B cell (primary cell): ENCODE data around the gene SFT2D2. TPM values are rescaled to one million over a fixed set of nuclear protein-coding genes. Genes with fewer than 3 reads are reported as not detected.

ENCODE experiments used
- ATAC-seq: fragments of 200-7000 bp; cut with Tn5 transposase; one replicate; pipeline ENCODE4 v1.10.0; 2021; ENCODE audit warnings: low read depth, mild to moderate bottlenecking, moderate number of reproducible peaks, moderate library complexity
- CTCF ChIA-PET: fragments of 350-600 bp; sonication (Branson Sonifier 250); formaldehyde crosslinking; loops from one replicate; lab custom pipeline; 2021; ENCODE audit warnings: antibody characterized with exemption, inconsistent platforms; lab: Charles Lee
- POLR2A ChIA-PET: fragments of 350-600 bp; sonication (Branson Sonifier 250); formaldehyde crosslinking; loops from one replicate; lab custom pipeline; 2021; ENCODE audit warnings: antibody characterized with exemption; lab: Charles Lee
- DNase-seq: peaks from one replicate; pipeline ENCODE4 v3.0.0; 2013
- H2AFZ ChIP-seq: 2 replicates; pipeline ENCODE4 v1.6.1; 2012; ENCODE audit warnings: mild to moderate bottlenecking, low read depth, low read length; ENCODE audit not compliant: insufficient read depth, poor library complexity, severe bottlenecking
- H3K27ac ChIP-seq, 2 donors: 1 replicate in 1 of 2; 2 replicates in 1 of 2; pipeline ENCODE4 v1.5.1; 2012 to 2013; ENCODE audit warnings: low read length in 2 of 2, mild to moderate bottlenecking in 2 of 2, moderate library complexity in 1 of 2
- H3K27me3 ChIP-seq, 4 experiments: fragments of 200-600 bp in 1 of 4; sonication (generic) in 1 of 4; replicated peaks in 1 of 4; 1 replicate in 2 of 4; 2 replicates in 2 of 4; pipeline versions ENCODE4 v1.6.1 to v1.7.0; 2013 to 2016; ENCODE audit warnings: low read length in 3 of 4, mild to moderate bottlenecking in 2 of 4, mixed read lengths in 1 of 4, moderate library complexity in 1 of 4; ENCODE audit not compliant: insufficient read depth in 4 of 4, control insufficient read depth in 3 of 4; ENCODE audit errors: control extremely low read depth in 1 of 4
- H3K36me3 ChIP-seq, 2 experiments: replicated peaks in 1 of 2; 1 replicate in 1 of 2; 2 replicates in 1 of 2; pipeline versions ENCODE4 v1.6.1 to v1.7.1; 2013; ENCODE audit warnings: low read length in 1 of 2; ENCODE audit not compliant: insufficient read depth in 2 of 2, control insufficient read depth in 1 of 2; ENCODE audit errors: control extremely low read depth in 1 of 2, extremely low read depth in 1 of 2
- H3K4me1 ChIP-seq, 2 donors: fragments of 200-600 bp in 1 of 2; sonication (generic) in 1 of 2; 1 replicate in 1 of 2; 2 replicates in 1 of 2; pipeline versions ENCODE4 v1.5.1 to v1.6.1; 2013 to 2017; ENCODE audit warnings: low read length in 2 of 2; ENCODE audit not compliant: control insufficient read depth in 2 of 2, insufficient read depth in 2 of 2
- H3K4me2 ChIP-seq: replicated peaks from 2 replicates; pipeline ENCODE3; 2012; ENCODE audit warnings: mild to moderate bottlenecking, low read depth, low read length; ENCODE audit not compliant: poor library complexity, severe bottlenecking
- H3K4me3 ChIP-seq, 5 experiments: fragments of 200-600 bp in 1 of 5; sonication (generic) in 1 of 5; 1 replicate in 3 of 5; 2 replicates in 2 of 5; pipeline versions ENCODE4 v1.5.1 to v1.7.0; 2011 to 2016; ENCODE audit warnings: low read length in 4 of 5, mild to moderate bottlenecking in 4 of 5, low read depth in 2 of 5, control low read depth in 1 of 5, moderate library complexity in 1 of 5; ENCODE audit not compliant: insufficient read depth in 1 of 5; ENCODE audit errors: control extremely low read depth in 1 of 5, extremely low read depth in 1 of 5
- H3K79me2 ChIP-seq: fragments of 200-600 bp; sonication (generic); one replicate; pipeline ENCODE4 v1.6.0; 2016; ENCODE audit warnings: low read length; ENCODE audit not compliant: control insufficient read depth, insufficient read depth
- H3K9ac ChIP-seq: fragments of 200-600 bp; sonication (generic); 2 replicates; pipeline ENCODE4 v1.6.1; 2017; ENCODE audit warnings: mild to moderate bottlenecking, low read length, moderate library complexity
- H3K9me3 ChIP-seq, 3 donors: one replicate each; pipeline versions ENCODE4 v1.6.1 to v1.7.1; 2013; ENCODE audit warnings: low read length in 2 of 3; ENCODE audit not compliant: control insufficient read depth in 2 of 3, insufficient read depth in 1 of 3; ENCODE audit errors: control extremely low read depth in 1 of 3
- H4K20me1 ChIP-seq: 2 replicates; pipeline ENCODE4 v1.6.0; 2012; ENCODE audit warnings: mild to moderate bottlenecking, low read length; ENCODE audit not compliant: insufficient read depth, control insufficient read depth, poor library complexity, severe bottlenecking
- H3K27ac Mint-ChIP-seq: one replicate; pipeline ENCODE4 v1.8.0; 2021; ENCODE audit warnings: mixed read lengths
- H3K27me3 Mint-ChIP-seq: one replicate; pipeline ENCODE4 v1.8.0; 2021; ENCODE audit warnings: mixed read lengths
- H3K4me1 Mint-ChIP-seq: one replicate; pipeline ENCODE4 v1.8.0; 2021; ENCODE audit warnings: mixed read lengths
- H3K4me3 Mint-ChIP-seq: one replicate; pipeline ENCODE4 v1.8.0; 2021; ENCODE audit warnings: mixed read lengths
- H3K9me3 Mint-ChIP-seq: one replicate; pipeline ENCODE4 v1.8.0; 2022; ENCODE audit warnings: mixed read lengths; ENCODE audit not compliant: insufficient read depth
- CTCF ChIP-seq: fragments of 200-600 bp; IDR thresholded peaks from one replicate; pipeline ENCODE4 v1.8.0; 2022; ENCODE audit warnings: antibody characterized with exemption, mild to moderate bottlenecking
- EZH2 ChIP-seq: IDR thresholded peaks from 2 replicates; pipeline ENCODE4 v1.6.1; 2012; ENCODE audit warnings: borderline replicate concordance, low read depth, mild to moderate bottlenecking, moderate library complexity, low read length; ENCODE audit not compliant: insufficient read depth, poor library complexity, severe bottlenecking
- WGBS: methylation state at CpG from one replicate; pipeline ENCODE4 v1.1.5; 2013; ENCODE audit warnings: missing lambda C conversion rate; ENCODE audit not compliant: insufficient coverage; 5-methylcytosine and 5-hydroxymethylcytosine counted together
- intact Hi-C: fragments of 100-400 bp; cut with micrococcal nuclease; formaldehyde crosslinking; loops from one replicate; pipeline ENCODE4 v1.10.0; 2022
- polyA plus RNA-seq: library from polyadenylated mRNA; depleted of rRNA; stranded (reverse); fragments of >200 nt; gene quantifications from 2 replicates; pipeline ENCODE4 v1.2.3, GENCODE V29; 2012
- total RNA-seq, 2 donors: library from RNA; stranded (reverse); fragments of 120-200 nt in 1 of 2; gene quantifications; 1 replicate in 1 of 2; 2 replicates in 1 of 2; pipeline versions ENCODE4 v1.2.3 to v1.2.4, GENCODE V29; 2013 to 2022

The SFT2D2 gene
- total and polyA plus RNA-seq, 2 donors (not counting 1 experiment from before 2014, with no cell fraction given), result 13.0 to 68.3 TPM

DNA sequence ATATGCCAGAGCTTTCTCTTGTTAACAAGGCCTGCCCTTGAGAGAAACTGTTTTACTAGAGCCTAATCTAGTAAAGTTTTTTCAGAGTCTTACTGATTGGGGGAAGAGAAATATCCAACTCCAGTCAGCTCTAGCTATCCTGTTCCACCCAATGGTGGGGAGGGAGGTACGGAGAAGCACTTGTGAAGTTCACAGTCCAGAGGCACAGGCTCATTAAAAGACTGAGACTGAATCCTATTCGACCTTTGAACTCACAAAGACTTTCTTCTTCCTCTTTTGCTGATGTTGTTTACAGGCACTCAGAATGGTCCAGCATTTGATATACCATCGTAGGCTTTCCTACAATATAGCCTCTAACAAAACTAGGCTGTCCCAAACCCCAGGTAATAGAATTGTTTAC lies 15.5 kb upstream of the SFT2D2 start:
- no peaks in the 10 kb centered on the region for H3K36me3 ChIP-seq
- no peaks in the 10 kb centered on the region for H3K79me2 ChIP-seq
- Mint-ChIP-seq H3K4me3 (no peak overlapping the region), H3K4me1 (no peaks in the 10 kb centered on the region), H3K27me3 (no peaks in the 10 kb centered on the region), H3K9me3 (peaks cover 10% of the 10 kb centered on the region), H3K27ac (no peak overlapping the region)
- H2AFZ ChIP-seq, result no peak overlapping the region
- H3K4me1 ChIP-seq, result no peaks in the 10 kb centered on the region
- no peak for DNase-seq
- ChIA-PET CTCF (no interaction called here), POLR2A (no interaction called here)
- no peak for TF ChIP-seq CTCF
- TF ChIP-seq EZH2, result no peak
- H3K4me3 ChIP-seq, result no peak overlapping the region
- no peak overlapping the region for H3K27ac ChIP-seq
- intact Hi-C loops, result no loop called here
- H3K27me3 ChIP-seq, result peaks cover 0 to 4% (median 0%) of the 10 kb centered on the region in 4 experiments
- H3K4me2 ChIP-seq, result no peak overlapping the region
- ATAC-seq, result no peak
- no peak overlapping the region for H3K9ac ChIP-seq
- H3K9me3 ChIP-seq, result peaks cover 0 to 10% (median 8%) of the 10 kb centered on the region in 3 donors
- no peaks in the 10 kb centered on the region for H4K20me1 ChIP-seq
- WGBS, result 100% methylated on average over 1 of the region's 3 CpGs

DNA sequence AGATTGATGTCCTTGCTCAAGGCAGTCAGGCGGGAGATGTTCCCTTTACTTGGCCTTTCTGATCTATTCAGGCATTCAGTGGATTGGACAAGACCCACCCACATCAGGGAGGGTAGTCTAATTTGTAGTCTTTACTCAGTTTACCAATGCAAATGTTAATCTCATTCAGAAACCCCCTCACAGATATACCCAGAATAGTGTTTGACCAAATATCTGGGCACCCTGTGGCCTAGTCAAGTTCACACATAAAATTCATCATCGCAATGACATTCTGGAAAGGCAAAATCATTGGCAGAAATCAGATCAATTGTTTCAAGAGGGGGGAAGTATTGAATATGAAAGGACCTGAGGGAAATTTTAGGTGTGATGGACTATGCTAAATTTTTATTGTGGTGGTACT lies 12.5 kb upstream of the SFT2D2 start:
- H3K9me3 ChIP-seq, result peaks cover 0 to 10% (median 8%) of the 10 kb centered on the region in 3 donors
- 100% methylated on average over 1 of the region's 2 CpGs for WGBS
- intact Hi-C loops, result no loop called here
- H3K36me3 ChIP-seq, result no peaks in the 10 kb centered on the region
- H3K4me3 ChIP-seq, result no peak overlapping the region
- no peak overlapping the region for H3K9ac ChIP-seq
- ATAC-seq, result no peak
- no peaks in the 10 kb centered on the region for H4K20me1 ChIP-seq
- H3K79me2 ChIP-seq, result no peaks in the 10 kb centered on the region
- CTCF ChIA-PET, result no interaction called here
- no peak overlapping the region for H3K4me2 ChIP-seq
- no peaks in the 10 kb centered on the region for H3K4me1 ChIP-seq
- no peak overlapping the region for H3K27ac ChIP-seq
- no peak overlapping the region for H2AFZ ChIP-seq
- no peaks in the 10 kb centered on the region for H3K4me1 Mint-ChIP-seq
- no peaks in the 10 kb centered on the region for H3K27me3 Mint-ChIP-seq
- no peak overlapping the region for H3K27ac Mint-ChIP-seq
- peaks cover 0 to 4% (median 0%) of the 10 kb centered on the region in 4 experiments for H3K27me3 ChIP-seq
- TF ChIP-seq CTCF, result no peak
- no peak for TF ChIP-seq EZH2
- no peak for DNase-seq
- no peak overlapping the region for H3K4me3 Mint-ChIP-seq
- POLR2A ChIA-PET, result no interaction called here
- peaks cover 10% of the 10 kb centered on the region for H3K9me3 Mint-ChIP-seq
